OCI-LY3 (cell line): Measurements from ENCODE around the gene RTP5.

ENCODE experiments used
- EZH2phosphoT487 ChIP-seq: fragments of 200-600 bp; shearing (Covaris generic); IDR thresholded peaks from 2 replicates; pipeline ENCODE4 v1.6.1; 2018; ENCODE audit warnings: antibody characterized with exemption, mixed run types, low read depth
- TF ChIP-seq, protein P1 (sequence below): fragments of 200-600, 300-600 bp; sonication (generic); IDR thresholded peaks from 2 replicates; pipeline ENCODE4 v1.5.1; 2014; ENCODE audit warnings: antibody characterized with exemption, low read length, low read depth

DNA sequence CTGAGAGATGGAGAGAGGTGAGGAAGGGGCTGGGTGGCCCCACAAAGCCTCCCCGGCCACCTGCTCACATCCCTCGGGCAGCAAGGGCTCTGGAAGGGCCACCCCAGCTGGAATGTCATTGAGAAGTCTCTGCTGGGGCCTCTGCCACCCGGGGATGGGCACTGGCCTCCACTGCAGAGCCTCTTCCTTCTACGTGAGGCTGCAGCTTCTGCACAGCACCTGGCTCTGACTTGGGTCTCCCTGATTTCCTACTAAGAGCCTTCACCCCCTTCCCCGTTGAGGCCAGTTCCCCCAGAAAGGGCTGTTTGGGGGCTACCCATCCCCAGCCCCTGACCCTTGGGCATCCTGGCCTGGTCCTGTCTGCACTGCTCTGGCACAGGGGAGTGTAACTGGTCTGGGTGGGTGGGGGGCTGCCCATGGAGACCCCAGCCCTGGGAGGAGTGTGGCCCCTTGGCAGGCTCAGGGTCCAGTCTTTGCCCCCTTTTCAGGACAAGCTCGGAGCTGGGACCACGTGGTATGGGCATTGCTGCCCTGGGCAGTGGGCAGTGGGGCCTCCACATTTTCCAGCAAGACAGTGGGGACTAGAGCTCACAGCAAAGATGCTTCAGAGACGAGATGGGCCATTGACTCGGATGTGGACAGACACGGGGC lies 16.4 kb upstream of the RTP5 start:
- TF ChIP-seq, protein P1, sequence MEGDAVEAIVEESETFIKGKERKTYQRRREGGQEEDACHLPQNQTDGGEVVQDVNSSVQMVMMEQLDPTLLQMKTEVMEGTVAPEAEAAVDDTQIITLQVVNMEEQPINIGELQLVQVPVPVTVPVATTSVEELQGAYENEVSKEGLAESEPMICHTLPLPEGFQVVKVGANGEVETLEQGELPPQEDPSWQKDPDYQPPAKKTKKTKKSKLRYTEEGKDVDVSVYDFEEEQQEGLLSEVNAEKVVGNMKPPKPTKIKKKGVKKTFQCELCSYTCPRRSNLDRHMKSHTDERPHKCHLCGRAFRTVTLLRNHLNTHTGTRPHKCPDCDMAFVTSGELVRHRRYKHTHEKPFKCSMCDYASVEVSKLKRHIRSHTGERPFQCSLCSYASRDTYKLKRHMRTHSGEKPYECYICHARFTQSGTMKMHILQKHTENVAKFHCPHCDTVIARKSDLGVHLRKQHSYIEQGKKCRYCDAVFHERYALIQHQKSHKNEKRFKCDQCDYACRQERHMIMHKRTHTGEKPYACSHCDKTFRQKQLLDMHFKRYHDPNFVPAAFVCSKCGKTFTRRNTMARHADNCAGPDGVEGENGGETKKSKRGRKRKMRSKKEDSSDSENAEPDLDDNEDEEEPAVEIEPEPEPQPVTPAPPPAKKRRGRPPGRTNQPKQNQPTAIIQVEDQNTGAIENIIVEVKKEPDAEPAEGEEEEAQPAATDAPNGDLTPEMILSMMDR, result no peak
- no peak for TF ChIP-seq EZH2phosphoT487
